ENCODE results near the gene SLC16A12. TPM values are rescaled to one million over a fixed set of nuclear protein-coding genes. Genes with fewer than 3 reads are reported as not detected.

The SLC16A12 gene
- total and polyA plus RNA-seq, 2 of the 4 experiments (the other 2 are of a cell fraction) = 1.4 to 1.6 TPM

DNA sequence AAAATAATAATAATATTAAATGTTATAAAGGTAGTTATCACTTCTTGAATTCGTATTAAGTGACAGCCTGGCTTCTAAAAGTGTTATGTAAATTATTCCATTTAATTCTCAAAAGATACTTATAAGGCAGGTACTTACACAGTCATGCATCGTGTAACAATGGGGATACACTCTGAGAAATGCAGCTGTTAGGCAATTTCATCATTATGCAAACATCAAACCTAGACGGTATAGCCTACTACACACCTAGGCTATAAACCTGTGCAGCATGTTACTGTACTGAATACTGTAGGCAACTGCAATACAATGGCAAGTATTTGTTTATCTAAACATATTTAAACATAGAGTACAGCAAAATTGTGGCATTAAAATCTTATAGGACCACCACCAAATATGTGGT is 141.5 kb downstream of the SLC16A12 start:
- no peak overlapping the region for H4K5ac ChIP-seq (ENCODE audit: low read depth, low read length)
- no TSS peak for BruUV-seq (replicated peaks)
- H4K8ac ChIP-seq (ENCODE audit: low read depth in 2 of 2, low read length in 2 of 2) = no peak overlapping the region
- in situ Hi-C loops (cut with MboI; ENCODE audit: low sequenced_read_pairs) = no loop called here
- no peak overlapping the region for H3K14ac ChIP-seq (replicated peaks; ENCODE audit: low read depth, low read length)
- dilution Hi-C loops (cut with HindIII; ENCODE audit: low sequenced_read_pairs, unreplicated experiment) = no loop called here
- TF ChIP-seq MAFK (IDR thresholded peaks at IDR 0.05; ENCODE audit: low read depth, low read length) = no peak
- TF ChIP-seq CHD1 (IDR thresholded peaks at IDR 0.05; ENCODE audit: low read depth, low read length) = no peak
- TF ChIP-seq RFX5 (IDR thresholded peaks at IDR 0.05; ENCODE audit: low read depth, low read length) = no peak
- no peak overlapping the region for H2BK5ac ChIP-seq (ENCODE audit: low read depth, low read length, poor library complexity, severe bottlenecking)
- H3K36me3 ChIP-seq (ENCODE audit: control insufficient read depth, insufficient read depth, low read length) = no peaks in the 10 kb centered on the region
- no peak overlapping the region for H3K18ac ChIP-seq (ENCODE audit: low read depth, low read length)
- no peak overlapping the region for H3K9ac ChIP-seq (ENCODE audit: low read depth, low read length)
- no peak overlapping the region for H3K4me2 ChIP-seq (ENCODE audit: low read depth, low read length)
- H2AK5ac ChIP-seq (ENCODE audit: low read depth, low read length) = no peak overlapping the region
- H3K9me1 ChIP-seq (ENCODE audit: insufficient read depth, low read length) = no peaks in the 10 kb centered on the region
- H3K9me3 ChIP-seq (ENCODE audit: control insufficient read depth, insufficient read depth, low read length) = no peaks in the 10 kb centered on the region
- no peak overlapping the region for H4K91ac ChIP-seq (ENCODE audit: insufficient read depth, low read depth, low read length)
- H2BK120ac ChIP-seq (ENCODE audit: low read depth, low read length) = no peak overlapping the region
- H3K27me3 ChIP-seq (ENCODE audit: control insufficient read depth, insufficient read depth, low read length) = no peaks in the 10 kb centered on the region
- no peak overlapping the region for H2BK15ac ChIP-seq (ENCODE audit: low read depth, low read length)
- H3K4me1 ChIP-seq (ENCODE audit: control insufficient read depth, insufficient read depth, low read length) = peaks cover 1% of the 10 kb centered on the region
- peaks cover 3% of the 10 kb centered on the region; the same call in 1 of the 2 replicates for H4K20me1 ChIP-seq (ENCODE audit: insufficient read depth, low read length)
- no peak overlapping the region for H3K23ac ChIP-seq (ENCODE audit: low read depth, low read length)
- ATAC-seq (ENCODE audit: low read depth) = no peak
- no peak overlapping the region for H3K4ac ChIP-seq (ENCODE audit: low read depth, low read length)
- peaks cover 0 to 3% of the 10 kb centered on the region in 2 experiments; a peak in 1 of 4 replicates for H3K79me1 ChIP-seq (ENCODE audit: low read depth in 1 of 2, low read length in 2 of 2)
- ChIA-PET POLR2A (ENCODE audit: unreplicated experiment) (no interaction called here), CTCF (interaction anchor here (0.6 kb wide), 1 partner anchor 17 kb away, joined by 4 read pairs; no protein-coding TSS in a partner anchor)
- H2AFZ ChIP-seq (replicated peaks; ENCODE audit: low read length, poor library complexity) = no peak overlapping the region
- H3K56ac ChIP-seq (ENCODE audit: extremely low read depth, insufficient read depth, low read length) = no peak overlapping the region
- no peak overlapping the region for H3K27ac ChIP-seq (ENCODE audit: insufficient read depth, low read length)
- no peak overlapping the region for H2AK9ac ChIP-seq (replicated peaks; ENCODE audit: low read depth, low read length, poor library complexity)
- no peak overlapping the region for H2BK20ac ChIP-seq (ENCODE audit: low read depth, low read length)
- intact Hi-C loops (cut with micrococcal nuclease) = no loop called here
- no peak overlapping the region for H3K4me3 ChIP-seq (ENCODE audit: insufficient read depth, low read depth, low read length)
- DNase-seq = no peak
- no CpG with 5 or more reads among the region's 3 CpGs for WGBS, 2 experiments (ENCODE audit: extremely low coverage in 2 of 2, insufficient read length in 1 of 2)

All from IMR-90 (cell line).